K562 (cell line): ENCODE results near the gene ALDH1A2. TPM values are rescaled to one million over a fixed set of nuclear protein-coding genes. Genes with fewer than 3 reads are reported as not detected.
A peak's percentile ranks its signal among the peaks of the same experiment; 100 is the strongest.

Source experiments
- BRD9 ChIP-seq: fragments of 450-650 bp; IDR thresholded peaks from 2 replicates; pipeline ENCODE4 v1.6.1; 2018; ENCODE audit warnings: low read depth; ENCODE audit not compliant: partially characterized antibody
- FOXM1 ChIP-seq, 2 experiments: fragments of 450-650 bp in 1 of 2; sonication (generic) in 1 of 2; formaldehyde crosslinking in 1 of 2; IDR thresholded peaks; 2 replicates each; pipeline versions ENCODE4 v1.6.1 to v1.9.0; 2017 to 2022; ENCODE audit warnings: low read depth in 2 of 2, mild to moderate bottlenecking in 2 of 2, missing genetic modification reagents in 1 of 2, moderate library complexity in 1 of 2
- MEF2A ChIP-seq: IDR thresholded peaks from 2 replicates; pipeline ENCODE4 v1.6.1; 2011; ENCODE audit warnings: low read depth, mild to moderate bottlenecking, low read length, moderate library complexity; ENCODE audit not compliant: control insufficient read depth
- POLR2AphosphoS5 ChIP-seq: IDR thresholded peaks from 2 replicates; pipeline ENCODE4 v1.6.1; 2011; ENCODE audit warnings: mild to moderate bottlenecking, low read depth, low read length, moderate library complexity; ENCODE audit not compliant: control insufficient read depth, insufficient read depth
- REST ChIP-seq, 2 experiments: fragments of 450-650 bp; formaldehyde crosslinking in 1 of 2; IDR thresholded peaks; 2 replicates each; pipeline versions ENCODE4 v1.4.0 to v1.6.1; 2014 to 2020; ENCODE audit warnings: mild to moderate bottlenecking in 2 of 2, borderline replicate concordance in 1 of 2, low read depth in 1 of 2
- SFPQ ChIP-seq: fragments of 200-400 bp; formaldehyde crosslinking; IDR thresholded peaks from 2 replicates; pipeline ENCODE4 v1.6.1; 2017; ENCODE audit warnings: mild to moderate bottlenecking, low read depth, low read length, moderate library complexity
- TAL1 ChIP-seq: fragments of 450-650 bp; IDR thresholded peaks from 2 replicates; pipeline ENCODE4 v1.6.1; 2016; ENCODE audit warnings: mild to moderate bottlenecking
- TCF3 ChIP-seq: sonication (generic); formaldehyde crosslinking; IDR thresholded peaks from 2 replicates; pipeline ENCODE4 v1.4.0; 2020; ENCODE audit warnings: mild to moderate bottlenecking, missing genetic modification reagents
- TEAD4 ChIP-seq, 2 experiments: sonication (generic) in 1 of 2; formaldehyde crosslinking in 1 of 2; IDR thresholded peaks; 2 replicates each; pipeline versions ENCODE4 v1.6.1 to v1.8.0; 2012 to 2022; ENCODE audit warnings: borderline replicate concordance in 1 of 2, inconsistent platforms in 1 of 2, low read length in 1 of 2, mild to moderate bottlenecking in 1 of 2, missing genetic modification reagents in 1 of 2
- ZHX1 ChIP-seq: fragments of 150-350 bp; conservative IDR thresholded peaks from 2 replicates; pipeline ENCODE4 v1.6.1; 2014; ENCODE audit warnings: low read length
- ZNF263 ChIP-seq: sonication (generic); formaldehyde crosslinking; IDR thresholded peaks from 2 replicates; pipeline ENCODE4 v1.8.0; 2022; ENCODE audit warnings: mild to moderate bottlenecking, missing genetic modification reagents, borderline replicate concordance
- polyA plus RNA-seq, 8 experiments: library from polyadenylated mRNA; depleted of rRNA in 4 of 8; stranded (reverse) in 5 of 8; unstranded in 3 of 8; fragments of >200 nt; fragmentation: Nextera tagmentation in 2 of 8; fragmentation: Illumina TruSeq in 1 of 8; extraction: Ambion mirVana in 2 of 8; extraction: Trizol in 1 of 8; gene quantifications; 2 replicates each; pipeline versions ENCODE4 v1.2.1 to v1.2.3, GENCODE V29; 2011 to 2014; ENCODE audit warnings: inconsistent platforms in 1 of 8, missing spikeins in 1 of 8
- total RNA-seq, 7 experiments: library from RNA; depleted of rRNA in 6 of 7; stranded (reverse); fragments of >200 nt in 6 of 7; fragmentation: Illumina TruSeq in 2 of 7; extraction: Trizol in 2 of 7; gene quantifications; 2 replicates each; pipeline versions ENCODE4 v1.2.1 to v1.2.3, GENCODE V29; 2011 to 2021; ENCODE audit warnings: low replicate concordance in 1 of 7
- TF ChIP-seq, protein P1 (sequence below): fragments of 250-450 bp; sonication (Bioruptor Pico); IDR thresholded peaks from 2 replicates; pipeline ENCODE4 v1.5.0; 2021

Gene ALDH1A2
- total and polyA plus RNA-seq, 9 of the 15 experiments (the other 6 are each of a cell fraction or from before 2014, with no cell fraction given) = 115 to 393 (median 333) TPM

DNA sequence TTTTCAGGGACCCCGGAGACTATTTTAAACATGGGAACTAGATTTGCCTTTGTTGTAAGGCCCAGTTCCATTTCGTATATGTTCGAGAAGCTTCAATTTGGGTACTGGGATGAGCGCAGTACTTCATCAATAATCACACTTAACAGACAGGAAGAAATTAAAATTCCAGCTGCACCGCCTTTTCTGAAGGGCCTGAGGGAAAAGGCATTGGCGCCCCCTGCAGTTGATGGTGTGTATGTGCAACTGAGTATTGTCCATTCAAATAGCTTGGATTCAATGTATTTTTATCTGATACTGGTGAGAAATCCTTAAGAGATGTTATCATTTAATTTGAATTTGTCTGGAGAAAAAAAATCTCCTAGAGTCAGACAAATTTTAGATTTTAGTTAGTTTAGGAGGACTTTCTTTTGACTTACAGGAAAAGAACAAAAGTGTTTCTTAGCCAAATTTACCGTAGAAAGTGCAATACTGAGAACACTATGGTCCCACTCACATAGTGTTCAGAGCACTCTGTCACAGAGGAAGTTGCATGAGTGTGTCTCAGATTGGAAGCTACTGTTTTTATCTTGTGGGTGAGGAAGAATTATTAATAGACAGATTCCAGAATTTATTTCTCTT lies 5.4 kb upstream of the ALDH1A2 start (continued):
- TF ChIP-seq SFPQ (no peak), BRD9 (no peak), ZHX1 (no peak), TEAD4 (IDR thresholded peaks at IDR 0.05; ENCODE audit: low read length) (peak; percentile 39; the same call in 1 of the 2 replicates), TEAD4 (CRISPR knock-in tag; IDR thresholded peaks at IDR 0.05; ENCODE audit: borderline replicate concordance) (no peak), MEF2A (no peak), REST (IDR thresholded peaks at IDR 0.05; ENCODE audit: borderline replicate concordance) (peak; percentile 78; the same call in 1 of the 2 replicates), REST (CRISPR knock-in tag; IDR thresholded peaks at IDR 0.05; ENCODE audit: low read depth) (no peak), FOXM1 (IDR thresholded peaks at IDR 0.05; ENCODE audit: low read depth) (0 out of 2 replicates have a peak, but pooled peaks have one; percentile 13), FOXM1 (CRISPR knock-in tag; IDR thresholded peaks at IDR 0.05; ENCODE audit: low read depth) (no peak), POLR2AphosphoS5 (no peak), ZNF263 (CRISPR knock-in tag) (no peak), TCF3 (CRISPR knock-in tag) (no peak), TAL1 (no peak)
- TF ChIP-seq, protein P1, sequence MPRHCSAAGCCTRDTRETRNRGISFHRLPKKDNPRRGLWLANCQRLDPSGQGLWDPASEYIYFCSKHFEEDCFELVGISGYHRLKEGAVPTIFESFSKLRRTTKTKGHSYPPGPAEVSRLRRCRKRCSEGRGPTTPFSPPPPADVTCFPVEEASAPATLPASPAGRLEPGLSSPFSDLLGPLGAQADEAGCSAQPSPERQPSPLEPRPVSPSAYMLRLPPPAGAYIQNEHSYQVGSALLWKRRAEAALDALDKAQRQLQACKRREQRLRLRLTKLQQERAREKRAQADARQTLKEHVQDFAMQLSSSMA (CRISPR knock-in tag) = no peak
